GM12865 (cell line): ENCODE measurements around the gene UNC5A.

ENCODE experiments used
- DNase-seq: peaks from one replicate; pipeline ENCODE4 v3.0.0; 2010; ENCODE audit warnings: low read depth
- H3K4me3 ChIP-seq: 2 replicates; pipeline ENCODE4 v1.5.1; 2011; ENCODE audit warnings: mild to moderate bottlenecking, low read depth, low read length, control low read depth
- TF ChIP-seq, protein P1 (sequence below): IDR thresholded peaks from 2 replicates; pipeline ENCODE4 v1.5.1; 2011; ENCODE audit warnings: low read length, control low read depth, low read depth, inconsistent platforms; ENCODE audit not compliant: insufficient read depth; ENCODE audit errors: missing control alignments

The UNC5A gene

DNA sequence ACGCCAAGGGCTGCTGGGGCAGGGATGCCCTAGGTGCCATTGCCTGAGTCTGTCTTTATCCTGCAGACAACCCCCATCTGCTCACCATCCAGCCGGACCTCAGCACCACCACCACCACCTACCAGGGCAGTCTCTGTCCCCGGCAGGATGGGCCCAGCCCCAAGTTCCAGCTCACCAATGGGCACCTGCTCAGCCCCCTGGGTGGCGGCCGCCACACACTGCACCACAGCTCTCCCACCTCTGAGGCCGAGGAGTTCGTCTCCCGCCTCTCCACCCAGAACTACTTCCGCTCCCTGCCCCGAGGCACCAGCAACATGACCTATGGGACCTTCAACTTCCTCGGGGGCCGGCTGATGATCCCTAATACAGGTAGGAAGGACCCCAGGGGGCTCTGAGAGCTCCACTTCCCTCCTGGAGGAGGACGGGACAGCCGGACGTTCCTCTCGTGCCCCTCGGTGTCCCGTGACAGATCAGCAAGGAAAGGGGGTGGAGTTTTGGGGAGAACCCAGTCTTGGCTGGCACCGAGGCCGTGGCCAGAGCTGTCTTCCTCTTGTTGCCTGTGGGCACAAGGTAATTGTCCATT is 63.9 kb downstream of the UNC5A start:
- H3K4me3 ChIP-seq = no peak overlapping the region
- TF ChIP-seq, protein P1, sequence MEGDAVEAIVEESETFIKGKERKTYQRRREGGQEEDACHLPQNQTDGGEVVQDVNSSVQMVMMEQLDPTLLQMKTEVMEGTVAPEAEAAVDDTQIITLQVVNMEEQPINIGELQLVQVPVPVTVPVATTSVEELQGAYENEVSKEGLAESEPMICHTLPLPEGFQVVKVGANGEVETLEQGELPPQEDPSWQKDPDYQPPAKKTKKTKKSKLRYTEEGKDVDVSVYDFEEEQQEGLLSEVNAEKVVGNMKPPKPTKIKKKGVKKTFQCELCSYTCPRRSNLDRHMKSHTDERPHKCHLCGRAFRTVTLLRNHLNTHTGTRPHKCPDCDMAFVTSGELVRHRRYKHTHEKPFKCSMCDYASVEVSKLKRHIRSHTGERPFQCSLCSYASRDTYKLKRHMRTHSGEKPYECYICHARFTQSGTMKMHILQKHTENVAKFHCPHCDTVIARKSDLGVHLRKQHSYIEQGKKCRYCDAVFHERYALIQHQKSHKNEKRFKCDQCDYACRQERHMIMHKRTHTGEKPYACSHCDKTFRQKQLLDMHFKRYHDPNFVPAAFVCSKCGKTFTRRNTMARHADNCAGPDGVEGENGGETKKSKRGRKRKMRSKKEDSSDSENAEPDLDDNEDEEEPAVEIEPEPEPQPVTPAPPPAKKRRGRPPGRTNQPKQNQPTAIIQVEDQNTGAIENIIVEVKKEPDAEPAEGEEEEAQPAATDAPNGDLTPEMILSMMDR = no peak
- no peak for DNase-seq

DNA sequence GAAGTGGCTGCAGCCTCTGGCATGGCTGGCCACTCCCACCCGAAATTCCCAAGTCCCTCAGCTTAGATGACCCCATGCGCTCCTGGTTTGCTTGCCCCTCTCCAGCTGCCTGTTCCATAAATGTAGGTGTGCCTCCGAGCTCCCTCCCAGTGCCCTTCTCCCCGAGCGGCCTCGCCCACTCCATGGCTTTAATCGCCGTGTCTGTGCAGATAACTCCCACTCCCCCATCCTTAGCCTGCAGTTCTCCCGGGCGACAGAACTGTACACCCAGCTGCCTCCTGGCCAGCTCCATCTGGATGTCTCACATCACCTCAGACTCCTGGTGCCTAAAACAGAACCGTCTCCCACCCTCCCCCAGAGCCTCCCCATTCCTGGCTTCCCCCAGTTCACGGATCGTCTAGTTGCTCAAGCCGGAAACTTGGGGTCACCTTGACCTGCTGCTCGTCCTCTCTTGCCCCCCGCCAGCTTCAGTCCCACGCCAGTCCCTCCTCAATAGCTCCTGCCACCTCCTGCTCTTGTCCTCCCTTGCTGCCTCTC is 64.7 kb downstream of the UNC5A start:
- H3K4me3 ChIP-seq = no peak overlapping the region
- TF ChIP-seq, protein P1 = no peak
- DNase-seq = no peak

DNA sequence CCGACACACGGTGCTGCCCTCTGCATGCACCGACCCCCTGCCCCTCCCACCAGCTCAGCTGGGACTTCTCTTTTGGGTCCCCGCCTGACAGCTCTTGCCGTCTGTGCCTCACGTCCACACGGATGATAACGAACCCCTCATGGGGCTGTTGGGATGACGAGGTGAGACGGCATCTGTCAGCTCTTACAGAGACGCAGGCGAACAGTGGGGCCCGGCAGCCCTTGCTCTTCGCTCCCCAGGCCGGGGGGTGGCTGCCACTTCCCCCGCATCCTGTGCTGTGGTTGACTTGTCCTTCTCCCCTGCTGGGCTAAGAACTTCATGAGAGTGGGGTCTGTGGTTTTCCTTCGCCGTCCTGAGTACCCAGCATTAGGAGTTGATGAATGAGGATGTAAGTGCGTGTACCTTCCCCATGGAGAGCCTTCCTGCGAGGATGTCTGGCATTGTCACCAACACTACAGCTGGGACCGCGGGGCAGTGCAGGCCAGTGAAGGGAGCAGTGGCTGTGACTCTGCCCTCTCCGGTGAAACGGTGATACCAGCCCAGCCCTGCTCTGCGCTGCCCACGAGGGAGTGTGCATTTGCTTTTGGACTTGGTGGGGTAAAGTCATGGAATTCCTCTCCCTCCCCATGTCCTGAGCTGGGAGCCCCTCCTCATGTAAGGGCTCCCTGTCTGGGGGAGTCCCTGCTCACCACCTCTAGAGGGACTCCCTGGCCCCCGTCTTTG is 65.6 kb downstream of the UNC5A start:
- no peak overlapping the region for H3K4me3 ChIP-seq
- no peak for DNase-seq

DNA sequence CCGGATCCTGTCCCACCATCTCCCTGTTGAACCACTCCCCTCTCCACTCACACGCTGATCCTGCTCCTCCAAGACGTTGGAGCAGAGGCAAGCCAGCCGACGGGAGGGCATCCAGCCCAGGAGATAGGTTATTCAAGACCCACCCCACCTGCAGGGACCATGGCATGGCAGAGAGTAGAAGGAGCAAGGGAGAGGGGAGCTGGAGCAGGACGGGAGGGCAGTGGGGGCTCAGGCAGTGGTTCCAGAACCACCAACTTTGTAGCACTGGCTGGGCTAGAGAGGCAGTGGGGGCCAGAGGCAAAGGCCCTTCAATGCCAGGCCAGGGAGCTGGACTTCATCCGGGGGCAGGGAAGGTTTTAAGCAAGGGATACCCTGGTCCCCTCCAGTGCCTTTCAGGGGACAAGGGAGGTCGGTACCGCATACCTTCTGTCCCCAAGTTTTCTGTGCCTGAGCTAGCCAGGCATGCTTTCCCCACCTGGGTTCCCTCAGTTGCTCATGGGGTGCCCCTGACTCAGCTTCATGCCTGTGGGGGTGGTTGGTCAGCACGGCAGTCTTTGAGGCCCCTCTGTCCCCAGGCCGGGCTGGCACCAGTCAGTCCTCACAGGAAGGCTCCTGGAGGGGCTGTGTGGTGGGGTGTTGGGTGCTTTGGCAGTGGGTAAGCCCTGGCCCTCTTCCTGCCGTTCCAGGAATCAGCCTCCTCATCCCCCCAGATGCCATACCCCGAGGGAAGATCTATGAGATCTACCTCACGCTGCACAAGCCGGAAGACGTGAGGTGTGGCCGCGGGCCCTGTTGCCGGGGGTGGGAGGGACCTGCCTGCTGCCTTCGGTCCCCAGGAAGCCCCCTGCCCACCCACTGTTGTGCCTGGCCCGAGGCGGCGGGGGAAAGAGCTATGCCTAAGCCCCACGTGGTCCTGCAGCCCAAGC is 66.4 kb downstream of the UNC5A start:
- DNase-seq = no peak
- H3K4me3 ChIP-seq = no peak overlapping the region
- TF ChIP-seq, protein P1 = no peak

More for the DNA sequence above, 65.6 kb downstream of the UNC5A start:
- TF ChIP-seq, protein P1 = no peak

DNA sequence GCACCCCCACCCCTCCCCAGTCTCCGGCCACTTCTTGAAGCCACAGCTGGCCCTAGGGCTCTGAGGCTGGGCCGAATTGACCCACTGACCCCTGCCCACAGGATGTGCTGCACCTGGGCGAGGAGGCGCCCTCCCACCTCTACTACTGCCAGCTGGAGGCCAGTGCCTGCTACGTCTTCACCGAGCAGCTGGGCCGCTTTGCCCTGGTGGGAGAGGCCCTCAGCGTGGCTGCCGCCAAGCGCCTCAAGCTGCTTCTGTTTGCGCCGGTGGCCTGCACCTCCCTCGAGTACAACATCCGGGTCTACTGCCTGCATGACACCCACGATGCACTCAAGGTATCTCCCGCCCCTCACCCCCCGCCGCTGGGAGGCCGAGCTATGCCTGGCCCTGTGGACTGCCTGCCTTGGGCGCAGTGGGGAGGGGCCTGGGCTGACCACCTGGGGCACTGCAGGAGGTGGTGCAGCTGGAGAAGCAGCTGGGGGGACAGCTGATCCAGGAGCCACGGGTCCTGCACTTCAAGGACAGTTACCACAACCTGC is 67.5 kb downstream of the UNC5A start:
- no peak for DNase-seq
- H3K4me3 ChIP-seq = no peak overlapping the region
- TF ChIP-seq, protein P1 = no peak

DNA sequence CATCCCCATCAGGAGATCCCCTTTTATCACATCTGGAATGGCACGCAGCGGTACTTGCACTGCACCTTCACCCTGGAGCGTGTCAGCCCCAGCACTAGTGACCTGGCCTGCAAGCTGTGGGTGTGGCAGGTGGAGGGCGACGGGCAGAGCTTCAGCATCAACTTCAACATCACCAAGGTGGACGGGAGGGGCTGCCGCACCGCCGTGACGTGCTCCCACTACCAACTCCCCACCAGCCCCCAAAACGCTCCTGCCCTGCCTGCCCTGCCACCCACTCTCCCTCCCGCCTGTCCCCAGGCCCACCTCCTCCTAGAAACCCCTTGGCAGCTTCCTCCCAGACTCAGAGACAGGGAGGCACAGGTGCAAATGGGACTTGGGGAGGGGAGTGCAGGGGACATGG is 68.1 kb downstream of the UNC5A start:
- H3K4me3 ChIP-seq = no peak overlapping the region
- TF ChIP-seq, protein P1 = no peak
- no peak for DNase-seq
